GM19193 (cell line): ENCODE data around the gene RBMS2.

ENCODE experiments used
- POLR2A ChIP-seq: IDR thresholded peaks from 4 replicates; pipeline ENCODE4 v1.6.1; 2011; ENCODE audit not compliant: insufficient read depth, insufficient read length; ENCODE audit errors: extremely low read depth

The RBMS2 gene

DNA sequence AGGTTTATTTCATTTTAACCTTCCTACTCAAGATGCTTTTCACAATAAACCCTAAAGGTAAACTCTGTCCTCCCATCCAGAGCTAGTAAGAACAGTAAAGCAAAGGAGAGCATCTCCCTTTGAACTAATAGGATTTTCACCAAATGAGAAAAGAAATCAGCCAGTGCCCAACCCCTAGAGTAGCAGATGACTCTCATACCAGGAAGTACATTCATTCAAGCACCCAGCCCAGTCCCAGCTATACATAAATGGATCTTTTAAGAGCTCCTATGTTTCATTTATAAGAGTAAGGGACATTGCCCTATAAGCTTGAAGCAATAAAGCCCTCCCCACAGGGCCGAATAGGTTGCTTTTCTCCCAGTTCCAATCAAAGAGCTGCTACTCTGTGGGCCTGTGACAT, 100.9 kb downstream of the RBMS2 start:
- TF ChIP-seq POLR2A: no peak

DNA sequence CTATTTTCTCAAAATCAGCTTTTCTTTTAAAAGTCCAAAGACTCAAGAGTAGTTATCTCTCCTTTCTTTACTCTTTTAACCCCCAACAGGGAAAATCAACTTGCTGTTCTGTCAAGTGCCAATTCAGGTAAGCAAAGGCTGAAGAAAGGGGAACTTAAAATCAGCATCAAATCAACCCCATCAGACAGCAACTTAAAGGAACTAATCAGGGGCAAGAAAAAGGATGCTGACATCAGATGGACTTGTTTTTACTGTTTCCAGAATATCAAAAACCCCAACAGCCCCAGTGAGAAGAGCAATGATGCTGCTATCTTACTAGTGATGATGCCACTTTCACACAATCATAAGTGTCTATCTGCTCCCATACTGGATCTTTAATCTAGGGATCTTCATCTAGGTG, 105.1 kb downstream of the RBMS2 start:
- no peak for TF ChIP-seq POLR2A

DNA sequence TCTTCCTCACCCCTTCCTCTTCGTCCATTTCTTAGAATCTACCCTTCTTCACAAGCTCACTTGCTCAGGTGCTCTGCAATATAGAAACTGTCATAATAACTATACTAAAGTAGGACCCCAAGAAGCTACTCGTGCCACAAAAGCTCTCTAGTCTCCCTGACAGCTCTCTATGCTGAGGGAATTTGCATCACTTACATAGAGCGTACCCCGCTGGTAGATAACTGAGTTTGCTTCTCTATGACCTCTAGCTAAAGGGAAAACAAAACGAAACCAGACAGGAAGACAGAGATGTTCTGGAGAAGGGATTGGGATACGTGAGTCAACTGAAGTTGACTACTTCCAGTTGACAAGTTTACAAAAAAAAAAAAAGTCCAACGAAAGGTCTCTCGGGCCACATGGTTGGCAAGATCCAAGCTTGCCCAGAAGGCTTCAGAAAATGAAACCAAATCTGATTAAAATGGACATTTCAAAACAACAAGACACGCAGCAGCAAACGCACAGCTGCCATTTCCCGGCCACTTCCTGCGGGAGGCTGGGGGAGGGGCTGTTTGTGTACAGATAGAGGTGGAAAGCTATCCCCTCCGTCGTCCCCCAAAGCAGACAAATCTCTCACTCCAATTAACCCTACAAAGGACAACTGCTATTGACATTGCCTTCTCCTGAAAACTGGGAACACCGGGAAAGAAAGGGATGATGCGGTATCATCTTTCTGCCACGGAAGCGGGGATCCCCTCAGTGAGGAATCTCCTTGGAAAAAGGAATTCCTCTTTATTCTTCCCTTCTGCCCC, 107.2 kb downstream of the RBMS2 start:
- TF ChIP-seq POLR2A: no peak

DNA sequence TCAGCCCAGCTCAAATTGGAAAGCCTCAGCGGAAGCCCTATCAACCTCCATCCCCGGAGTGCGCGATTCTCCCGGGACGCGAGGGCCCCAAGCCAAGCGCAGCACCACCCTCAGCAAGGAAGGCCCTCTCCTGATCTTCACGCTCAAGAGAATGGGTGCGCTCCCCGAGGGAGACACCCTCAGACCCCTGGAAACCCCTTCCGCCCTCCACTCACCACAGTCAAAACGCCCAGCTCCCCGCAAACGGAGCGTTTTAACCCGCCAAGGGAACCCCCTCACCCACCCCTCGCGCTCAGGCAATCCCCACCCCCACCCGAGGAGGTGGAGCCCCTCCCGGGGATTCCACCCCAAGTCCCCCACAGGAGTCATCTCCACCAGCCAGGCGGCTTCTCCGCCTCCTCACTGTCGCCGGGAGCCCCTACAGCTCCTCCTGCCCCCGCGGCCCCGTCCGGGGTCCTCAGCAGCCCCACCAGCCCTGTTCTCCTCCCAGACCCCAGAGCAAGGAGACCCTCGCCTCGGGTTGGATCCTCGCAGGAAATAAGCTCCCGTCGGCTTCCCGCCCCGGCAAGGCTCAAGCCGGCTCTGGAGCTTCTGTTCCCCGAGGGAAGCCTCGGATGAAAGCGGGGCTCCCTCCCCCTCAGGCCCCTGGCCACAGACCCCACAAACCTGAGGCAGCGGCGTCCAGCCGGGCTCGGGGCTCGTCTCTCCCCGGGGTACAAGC, 108.0 kb downstream of the RBMS2 start:
- TF ChIP-seq POLR2A: peak; percentile 53

DNA sequence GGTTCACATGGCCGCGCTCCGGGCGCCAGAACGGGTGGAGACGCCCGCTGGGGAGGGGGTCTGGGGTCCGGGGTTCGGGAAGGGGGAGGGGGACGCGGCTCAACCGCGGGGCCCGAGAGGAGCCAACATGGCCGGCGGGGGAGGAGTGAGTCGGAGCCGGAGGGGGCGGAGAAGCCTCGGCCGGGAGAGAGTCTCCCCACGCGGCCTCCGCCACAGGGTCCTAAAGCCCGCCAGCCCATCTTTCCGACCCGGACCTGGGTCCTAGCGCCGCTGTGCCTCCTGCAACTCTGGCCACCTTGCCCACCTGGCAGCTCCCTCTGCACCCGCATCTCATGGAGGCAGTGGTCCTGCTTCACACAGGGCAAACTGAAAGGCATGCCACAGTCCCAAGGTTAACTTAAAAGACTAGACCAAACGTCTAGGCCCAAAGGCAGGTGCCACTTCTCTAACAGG, 108.6 kb downstream of the RBMS2 start, which contains the start of gene BAZ2A:
BAZ2A (minus strand) TSS at position 147 of the 453 bp plus-strand sequence. CDS start 12,796 bp downstream, outside the sequence.
- TF ChIP-seq POLR2A: peak; percentile 6

DNA sequence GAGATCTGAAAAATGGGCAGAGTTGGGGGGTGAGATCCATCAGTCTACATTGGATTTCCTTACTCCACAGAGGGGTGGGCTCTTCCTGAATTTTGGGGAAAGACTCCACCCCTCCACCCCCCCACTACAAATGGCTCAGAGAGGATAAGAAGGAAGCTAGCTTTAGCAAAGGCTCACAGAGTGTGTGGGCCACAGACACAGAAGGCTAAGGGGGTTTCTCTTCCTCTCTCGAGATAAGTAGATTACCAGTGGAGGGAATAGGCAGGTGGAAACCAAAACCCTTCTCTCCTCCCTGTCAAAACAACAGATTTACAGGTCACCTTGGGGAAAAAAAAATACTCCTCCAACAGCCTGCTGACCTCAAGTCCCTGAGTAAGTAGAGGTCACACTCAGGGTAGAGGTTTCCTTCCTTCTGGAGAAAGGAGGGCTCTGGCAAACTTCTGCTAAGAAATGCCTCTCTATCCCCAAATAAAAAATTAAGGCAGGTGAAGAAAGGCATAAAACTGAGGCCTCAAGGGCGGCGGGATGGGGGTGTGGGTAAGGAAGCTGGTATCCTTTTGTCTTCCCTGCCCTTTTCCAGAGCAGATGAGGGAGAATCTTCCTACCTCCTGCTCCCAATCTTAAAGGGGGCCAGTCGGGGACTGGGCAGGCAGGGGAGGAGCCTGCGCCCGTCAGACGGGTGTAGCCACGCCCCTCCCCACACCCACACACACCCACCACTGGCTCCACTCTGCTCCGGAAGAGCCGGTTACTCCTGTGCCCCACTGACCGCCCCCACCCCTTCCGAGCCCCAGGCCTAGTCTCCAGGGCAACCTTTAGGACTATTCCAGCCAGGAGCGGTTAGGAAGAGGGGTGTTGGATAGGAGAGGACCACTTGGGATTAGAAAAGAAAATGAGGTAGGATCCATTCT, 110.4 kb downstream of the RBMS2 start:
- TF ChIP-seq POLR2A: no peak

DNA sequence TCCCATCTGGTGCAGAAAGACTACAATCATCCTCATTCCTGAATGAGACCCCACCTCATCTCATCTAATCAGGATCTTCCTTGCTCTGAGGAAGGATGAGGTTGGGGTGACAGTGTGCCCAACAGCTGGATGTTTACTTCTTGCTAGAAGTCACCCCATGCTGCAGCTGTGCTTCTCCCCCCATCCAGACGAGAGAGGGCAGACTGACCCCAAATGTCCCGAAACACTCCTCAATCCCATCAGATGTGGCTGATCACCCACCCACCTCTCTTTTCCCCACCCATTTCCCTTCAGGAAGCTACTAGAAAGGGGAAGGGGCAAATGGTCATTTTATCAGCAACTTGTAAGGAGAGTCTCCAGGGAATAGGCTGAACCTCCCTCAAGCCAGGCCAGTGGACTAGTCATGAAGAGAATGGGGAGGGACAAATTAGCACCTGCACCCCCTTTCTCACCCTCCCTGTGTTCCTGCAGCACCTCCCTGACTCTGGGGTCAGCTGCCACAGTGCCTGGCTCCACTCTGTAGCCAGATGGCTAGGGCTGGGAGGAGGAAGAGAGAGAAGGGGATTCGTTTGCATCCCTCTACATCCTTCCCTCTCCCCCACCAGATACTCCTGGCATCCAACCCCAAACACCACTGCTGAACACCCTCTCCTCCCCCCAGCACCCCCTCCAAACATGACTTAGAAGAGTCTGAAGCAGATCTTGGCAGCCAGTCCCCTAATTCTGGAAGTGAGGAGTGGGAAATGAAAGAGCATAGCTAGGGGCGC, 111.3 kb downstream of the RBMS2 start:
- TF ChIP-seq POLR2A: no peak

DNA sequence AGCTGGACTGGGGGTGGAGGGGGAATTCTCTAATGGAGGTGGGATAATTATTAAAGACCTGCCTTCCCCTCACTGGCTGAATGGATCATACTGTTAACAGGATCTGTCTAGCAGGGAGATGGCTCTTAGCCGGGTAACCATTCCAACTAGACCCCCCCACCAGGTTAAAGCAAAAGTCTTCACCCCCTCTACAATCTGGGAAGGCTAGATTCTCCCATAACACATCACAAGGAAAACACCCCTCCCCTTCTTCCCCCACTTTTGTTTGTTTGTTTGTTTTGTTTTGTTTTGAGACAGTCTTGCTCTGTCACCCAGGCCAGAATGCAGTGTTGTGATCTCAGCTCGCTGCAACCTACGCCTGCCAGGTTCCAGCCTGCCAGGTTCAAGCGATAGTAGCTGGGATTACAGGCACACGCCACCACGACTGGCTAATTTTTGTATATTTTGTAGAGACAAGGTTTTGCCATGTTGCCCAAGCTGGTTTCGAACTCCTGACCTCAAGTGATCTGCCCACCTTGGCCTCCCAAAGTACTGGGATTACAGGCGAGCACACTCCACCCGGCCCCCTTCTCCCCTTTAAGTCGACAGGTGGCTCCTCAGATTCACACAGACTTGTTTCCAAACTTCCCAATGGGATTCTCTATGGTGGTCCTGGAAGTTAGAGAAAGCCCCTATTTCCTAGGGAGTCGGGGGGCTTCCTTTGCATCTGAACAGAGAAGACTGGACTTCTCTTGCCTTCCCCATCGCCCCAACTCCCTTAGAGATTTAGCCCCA, 112.0 kb downstream of the RBMS2 start:
- TF ChIP-seq POLR2A: no peak

DNA sequence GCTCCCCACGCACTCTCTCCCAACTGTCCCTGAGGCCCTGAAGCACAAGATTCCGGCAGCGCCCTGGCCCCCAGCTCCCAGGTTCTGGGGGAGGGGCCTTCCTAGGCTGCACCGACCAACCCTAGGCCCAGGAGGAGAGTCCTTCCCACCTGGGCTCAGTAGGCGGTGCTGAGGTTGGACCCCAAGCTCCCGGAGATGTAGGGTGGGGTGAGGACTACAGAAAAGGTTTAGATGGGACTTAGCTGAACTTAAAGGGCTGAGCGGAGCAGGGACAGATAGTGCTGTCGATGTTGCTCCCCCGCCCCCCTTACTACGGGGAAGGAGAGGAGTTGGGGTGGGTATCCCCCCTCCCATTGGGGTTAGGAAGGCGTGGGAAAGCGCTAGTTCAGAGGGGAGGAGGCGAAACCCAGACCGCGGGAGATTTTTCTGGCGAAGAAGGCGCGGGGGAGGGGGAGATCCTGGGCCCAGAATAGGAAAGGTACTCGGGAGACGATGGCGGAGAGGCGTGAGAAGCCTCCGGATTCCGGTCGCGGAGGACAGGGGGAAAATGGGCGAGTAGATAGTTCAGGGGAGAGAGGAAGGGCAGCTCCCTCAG, 112.7 kb downstream of the RBMS2 start:
- TF ChIP-seq POLR2A: no peak

DNA sequence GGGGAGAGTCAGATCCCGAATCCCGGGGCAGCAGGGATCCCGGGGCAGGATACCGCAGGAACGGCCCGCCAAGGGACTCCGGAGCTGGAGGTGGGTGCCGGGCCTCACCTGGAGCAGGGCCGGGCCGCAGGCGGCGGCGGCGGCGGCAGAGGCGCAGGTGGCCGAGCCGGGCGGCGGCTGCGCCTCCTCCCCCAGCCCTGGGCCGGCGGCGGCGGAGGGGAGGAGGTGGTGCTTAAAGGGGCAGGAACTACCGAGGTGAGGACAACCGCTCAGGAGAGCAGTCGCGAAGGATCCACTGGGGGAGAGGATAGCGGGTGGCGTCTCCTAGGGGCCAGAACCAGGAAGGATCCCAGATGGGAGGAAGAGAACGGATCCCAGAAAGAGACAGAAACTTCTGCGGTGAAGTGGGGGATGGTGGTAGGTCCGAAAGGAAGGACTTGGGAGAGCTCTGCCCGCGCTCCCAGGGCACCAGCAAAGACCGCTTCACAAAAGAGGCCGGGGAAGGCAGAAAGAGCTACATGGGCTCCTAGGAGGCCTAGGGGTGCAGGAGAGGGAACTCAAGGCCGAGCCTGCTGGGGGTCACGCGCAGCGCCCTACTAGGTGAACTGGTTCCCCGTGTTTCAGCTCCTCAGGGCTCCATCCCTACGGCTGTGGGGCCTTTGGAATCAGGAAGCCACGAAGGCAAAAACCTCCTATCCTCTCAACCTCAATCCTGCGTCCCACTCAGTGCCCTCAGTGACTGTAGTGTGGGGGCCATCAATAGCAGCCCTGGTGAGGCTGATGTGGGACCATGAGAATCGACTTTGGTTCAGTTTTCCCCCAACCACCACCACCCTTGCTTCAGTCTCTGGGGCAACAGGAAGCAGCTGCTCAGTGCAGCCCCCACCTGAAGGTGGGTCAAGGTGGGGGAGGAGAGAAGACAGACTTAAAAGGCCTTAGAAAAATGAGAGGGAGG, 113.5 kb downstream of the RBMS2 start:
- peak; percentile 59 for TF ChIP-seq POLR2A

DNA sequence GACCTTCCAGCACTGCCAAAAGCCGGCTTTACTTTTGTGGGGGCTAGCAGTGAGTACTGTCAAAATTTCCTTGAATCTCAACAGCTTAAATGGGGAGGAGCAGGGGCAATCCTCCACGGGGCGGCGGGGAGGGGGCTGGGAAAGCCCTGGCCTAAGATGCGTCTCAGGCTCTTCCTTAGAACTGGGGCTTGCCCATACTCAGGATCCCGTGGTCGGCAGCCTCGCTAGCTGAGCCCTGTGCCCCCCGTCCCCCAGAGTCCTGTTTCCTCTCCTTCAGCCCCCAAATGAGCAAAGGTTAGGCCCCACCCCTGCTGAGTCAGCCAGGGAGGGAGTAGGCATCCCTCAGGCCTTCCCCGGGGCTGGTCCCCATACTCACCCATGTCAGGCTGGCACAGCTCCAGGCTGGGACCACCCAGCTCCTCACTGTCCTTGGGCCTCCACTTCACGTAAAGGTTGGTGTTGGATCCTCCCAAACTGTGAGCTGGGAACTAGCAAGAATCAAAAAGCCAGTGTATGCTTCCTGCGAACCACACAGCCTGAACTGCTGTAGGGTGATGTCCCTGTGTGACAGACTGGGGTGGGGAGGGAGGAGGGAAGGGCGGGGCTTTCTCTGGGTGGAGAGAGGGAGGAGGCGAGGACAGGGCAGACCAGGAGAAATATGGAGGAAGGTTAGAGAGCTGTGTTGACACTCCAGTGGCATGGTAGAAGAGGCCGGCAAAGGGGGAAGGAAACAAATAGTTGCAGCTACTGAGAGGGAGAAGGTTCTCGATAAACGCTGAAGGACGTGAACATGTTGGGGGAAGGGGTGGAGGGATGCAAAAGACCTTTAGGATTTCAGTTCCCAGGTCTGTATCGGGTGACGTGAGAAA, 114.4 kb downstream of the RBMS2 start:
- TF ChIP-seq POLR2A: peak; percentile 44

DNA sequence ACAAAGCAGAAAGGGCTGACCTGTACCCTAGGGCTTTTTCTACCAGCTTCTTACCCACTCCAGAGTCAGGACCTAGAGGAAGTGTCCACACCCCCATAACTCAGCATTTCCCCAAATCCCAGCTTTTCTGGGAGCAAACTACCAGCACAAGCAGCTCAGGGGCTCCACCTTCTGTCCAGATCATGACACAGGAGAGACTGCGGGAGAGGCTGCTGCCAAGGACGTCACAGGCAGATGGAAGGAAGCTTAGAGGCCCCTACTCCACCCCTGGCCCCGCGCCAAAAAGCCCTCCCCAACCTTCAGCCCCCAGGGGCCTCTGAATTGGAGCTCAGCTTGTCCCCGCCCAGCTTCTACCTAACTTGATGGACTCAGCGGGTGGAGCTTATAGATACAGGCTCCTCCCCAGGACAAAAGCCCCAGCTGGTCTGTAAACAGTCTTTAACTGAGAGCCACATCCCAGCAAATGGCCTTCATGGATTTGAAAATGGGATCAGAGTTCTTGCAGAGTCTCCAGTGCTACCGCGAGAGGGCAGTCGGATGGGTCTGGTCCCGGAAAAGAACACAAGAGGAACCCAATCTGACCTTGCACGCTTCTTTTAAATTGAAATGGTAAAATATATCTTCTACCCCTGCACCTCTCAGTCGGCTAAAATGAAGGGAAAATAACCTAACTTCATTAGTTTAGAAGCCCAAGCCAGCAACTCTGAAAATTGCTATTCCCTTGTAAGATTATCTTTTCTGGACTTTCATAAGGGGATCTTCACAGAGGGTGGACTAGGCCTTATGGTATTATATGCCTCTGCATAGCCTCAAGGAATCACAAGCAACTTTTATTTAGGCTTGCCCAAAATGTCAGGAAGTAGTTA, 115.3 kb downstream of the RBMS2 start:
- peak; percentile 51 for TF ChIP-seq POLR2A
